ENCODE measurements around the gene HHAT.

Gene HHAT

GRCh38 chr1:210686841-210687240 is 358.1 kb downstream of the HHAT start:
- no peak for TF ChIP-seq CTCF (IDR thresholded peaks at IDR 0.05; ENCODE audit: borderline replicate concordance, control extremely low read depth, extremely low read depth, insufficient read depth, missing control alignments)
- in situ Hi-C loops (cut with MboI; ENCODE audit: low sequenced_read_pairs, unreplicated experiment) = no loop called here
- no peak for DNase-seq (ENCODE audit: low spot score)

GRCh38 chr1:210687582-210688279 is 359.0 kb downstream of the HHAT start:
- TF ChIP-seq CTCF (IDR thresholded peaks at IDR 0.05; ENCODE audit: borderline replicate concordance, control extremely low read depth, extremely low read depth, insufficient read depth, missing control alignments) = no peak
- DNase-seq (ENCODE audit: low spot score) = no peak
- in situ Hi-C loops (cut with MboI; ENCODE audit: low sequenced_read_pairs, unreplicated experiment) = no loop called here

GRCh38 chr1:210688512-210689234 is 360.0 kb downstream of the HHAT start:
- no peak for TF ChIP-seq CTCF (IDR thresholded peaks at IDR 0.05; ENCODE audit: borderline replicate concordance, control extremely low read depth, extremely low read depth, insufficient read depth, missing control alignments)
- DNase-seq (ENCODE audit: low spot score) = no peak
- in situ Hi-C loops (cut with MboI; ENCODE audit: low sequenced_read_pairs, unreplicated experiment) = no loop called here

GRCh38 chr1:210689826-210690225 is 361.1 kb downstream of the HHAT start:
- DNase-seq (ENCODE audit: low spot score) = no peak
- no peak for TF ChIP-seq CTCF (IDR thresholded peaks at IDR 0.05; ENCODE audit: borderline replicate concordance, control extremely low read depth, extremely low read depth, insufficient read depth, missing control alignments)
- in situ Hi-C loops (cut with MboI; ENCODE audit: low sequenced_read_pairs, unreplicated experiment) = no loop called here

- in situ Hi-C loops (cut with MboI; ENCODE audit: low sequenced_read_pairs, unreplicated experiment) = no loop called here
- no peak for TF ChIP-seq CTCF (IDR thresholded peaks at IDR 0.05; ENCODE audit: borderline replicate concordance, control extremely low read depth, extremely low read depth, insufficient read depth, missing control alignments)
- DNase-seq (ENCODE audit: low spot score) = no peak
Observed at GRCh38 chr1:210690236-210690635, 361.5 kb downstream of the HHAT start.

GRCh38 chr1:210691039-210691610 is 362.4 kb downstream of the HHAT start:
- DNase-seq (ENCODE audit: low spot score) = no peak
- TF ChIP-seq CTCF (IDR thresholded peaks at IDR 0.05; ENCODE audit: borderline replicate concordance, control extremely low read depth, extremely low read depth, insufficient read depth, missing control alignments) = no peak
- in situ Hi-C loops (cut with MboI; ENCODE audit: low sequenced_read_pairs, unreplicated experiment) = no loop called here

All from GM13976 (cell line).